ENCODE data around the gene ZSWIM1.
A peak's percentile ranks its signal among the peaks of the same experiment; 100 is the strongest.
"Not testable (repeated sequence)": the region's sequence is repeated elsewhere in the genome, so short reads cannot be mapped to it uniquely, and the experiment has no call there.

The ZSWIM1 gene

GRCh38 chr20:45931680-45932079 is 50.7 kb downstream of the ZSWIM1 start:
- DNase-seq (ENCODE audit: low read depth in 2 of 2) = not testable (repeated sequence)

GRCh38 chr20:45933266-45934045 is 52.4 kb downstream of the ZSWIM1 start:
- peak; percentile 21 to 25 for DNase-seq (ENCODE audit: low read depth in 2 of 2)

- DNase-seq (ENCODE audit: low read depth in 2 of 2) = no peak
These were observed 53.1 kb downstream of the ZSWIM1 start for GRCh38 chr20:45934046-45934585.

Data from stimulated activated CD8-positive, alpha-beta memory T cell treated with anti-CD3 and anti-CD28 coated beads, Interleukin-2, amount 100 ng/mL, for 1 hour (primary cell).